Measurements from ENCODE around the gene MCRIP2.

DNA sequence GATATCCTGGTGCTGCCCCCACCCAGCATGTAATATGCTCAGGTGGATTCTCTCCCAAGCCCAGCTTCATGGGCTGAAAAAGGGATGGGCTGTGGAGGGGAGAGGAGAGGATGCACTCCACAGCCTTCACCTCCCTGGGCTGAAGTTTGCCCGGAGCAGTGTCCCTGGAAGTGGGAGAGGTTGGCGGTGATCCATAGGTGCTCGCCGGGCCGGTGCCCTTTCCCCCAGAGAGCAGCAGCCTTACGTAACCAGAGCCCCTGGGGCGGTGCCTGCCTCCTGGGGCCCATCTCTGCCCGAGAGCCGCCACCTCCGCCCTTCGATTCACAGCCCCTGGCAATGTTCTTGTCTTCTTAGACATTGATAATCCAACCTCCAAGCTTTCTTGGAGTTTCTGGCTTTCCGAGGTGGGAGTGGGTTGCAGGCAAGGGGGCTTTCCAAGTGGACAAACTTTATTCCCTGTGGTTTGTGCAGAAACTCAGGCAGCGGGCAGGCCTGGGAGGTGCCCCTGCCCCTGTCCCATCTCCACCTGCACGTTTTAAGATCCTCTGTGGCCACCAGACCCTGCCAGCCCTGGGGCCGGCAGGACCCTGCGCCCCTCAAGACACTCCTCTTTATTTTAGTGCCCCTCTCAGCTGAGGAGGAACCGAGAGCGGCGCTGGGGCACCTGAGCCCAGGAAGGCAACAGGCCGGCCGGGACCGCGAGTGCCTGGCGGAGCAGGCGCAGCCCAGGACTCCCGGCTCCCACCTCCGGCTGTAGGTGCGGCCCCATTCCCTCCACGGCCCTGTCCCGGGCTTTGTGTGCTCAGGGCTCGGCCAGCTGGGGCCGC is 4.4 kb downstream of the MCRIP2 start:
- TF ChIP-seq, protein P1, sequence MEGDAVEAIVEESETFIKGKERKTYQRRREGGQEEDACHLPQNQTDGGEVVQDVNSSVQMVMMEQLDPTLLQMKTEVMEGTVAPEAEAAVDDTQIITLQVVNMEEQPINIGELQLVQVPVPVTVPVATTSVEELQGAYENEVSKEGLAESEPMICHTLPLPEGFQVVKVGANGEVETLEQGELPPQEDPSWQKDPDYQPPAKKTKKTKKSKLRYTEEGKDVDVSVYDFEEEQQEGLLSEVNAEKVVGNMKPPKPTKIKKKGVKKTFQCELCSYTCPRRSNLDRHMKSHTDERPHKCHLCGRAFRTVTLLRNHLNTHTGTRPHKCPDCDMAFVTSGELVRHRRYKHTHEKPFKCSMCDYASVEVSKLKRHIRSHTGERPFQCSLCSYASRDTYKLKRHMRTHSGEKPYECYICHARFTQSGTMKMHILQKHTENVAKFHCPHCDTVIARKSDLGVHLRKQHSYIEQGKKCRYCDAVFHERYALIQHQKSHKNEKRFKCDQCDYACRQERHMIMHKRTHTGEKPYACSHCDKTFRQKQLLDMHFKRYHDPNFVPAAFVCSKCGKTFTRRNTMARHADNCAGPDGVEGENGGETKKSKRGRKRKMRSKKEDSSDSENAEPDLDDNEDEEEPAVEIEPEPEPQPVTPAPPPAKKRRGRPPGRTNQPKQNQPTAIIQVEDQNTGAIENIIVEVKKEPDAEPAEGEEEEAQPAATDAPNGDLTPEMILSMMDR (IDR thresholded peaks at IDR 0.05; ENCODE audit: low read depth, low read length, poor library complexity, severe bottlenecking): no peak
- TF ChIP-seq EZH2phosphoT487 (IDR thresholded peaks at IDR 0.05; ENCODE audit: borderline replicate concordance, low read length): no peak
